Naive thymus-derived CD4-positive, alpha-beta T cell (primary cell): Measurements from ENCODE around the gene NEK11. TPM values are rescaled to one million over a fixed set of nuclear protein-coding genes. Genes with fewer than 3 reads are reported as not detected.

Experiments
- ATAC-seq: fragments of 150-1000 bp; cut with Tn5 transposase; 2 replicates; pipeline ENCODE4 v1.10.0; 2021; ENCODE audit warnings: mild to moderate bottlenecking, moderate library complexity
- CTCF ChIA-PET: fragments of 350-600 bp; sonication (Branson Sonifier 250); formaldehyde crosslinking; loops from one replicate; lab custom pipeline; 2021; ENCODE audit warnings: antibody characterized with exemption; lab: Charles Lee
- POLR2A ChIA-PET: fragments of 350-600 bp; sonication (Branson Sonifier 250); formaldehyde crosslinking; loops from one replicate; lab custom pipeline; 2021; ENCODE audit warnings: antibody characterized with exemption, inconsistent platforms; lab: Charles Lee
- DNase-seq, 9 donors: peaks; one replicate each; pipeline versions ENCODE4 v3.0.0 to v3.0.0-alpha.2; 2020 to 2022; ENCODE audit warnings: mixed read lengths in 1 of 9
- H3K27ac ChIP-seq: one replicate; pipeline ENCODE4 v1.7.0; 2013; ENCODE audit warnings: mild to moderate bottlenecking, low read depth, low read length, moderate library complexity
- H3K27me3 ChIP-seq, 2 donors: one replicate each; pipeline ENCODE4 v1.7.0; 2013; ENCODE audit warnings: low read length in 2 of 2, mild to moderate bottlenecking in 2 of 2, moderate library complexity in 2 of 2; ENCODE audit not compliant: control insufficient read depth in 2 of 2, insufficient read depth in 2 of 2
- H3K36me3 ChIP-seq, 3 experiments: 1 replicate in 2 of 3; 2 replicates in 1 of 3; pipeline ENCODE4 v1.7.0; 2013; ENCODE audit warnings: low read length in 3 of 3, mild to moderate bottlenecking in 3 of 3, moderate library complexity in 1 of 3; ENCODE audit not compliant: insufficient read depth in 3 of 3, control insufficient read depth in 2 of 3
- H3K4me1 ChIP-seq, 2 donors: one replicate each; pipeline ENCODE4 v1.7.0; 2013; ENCODE audit warnings: low read length in 2 of 2, mild to moderate bottlenecking in 2 of 2, moderate library complexity in 1 of 2; ENCODE audit not compliant: control insufficient read depth in 2 of 2, insufficient read depth in 2 of 2
- H3K4me3 ChIP-seq: 2 replicates; pipeline ENCODE4 v1.7.0; 2013; ENCODE audit warnings: mild to moderate bottlenecking, low read length
- H3K9me3 ChIP-seq, 3 experiments: 1 replicate in 2 of 3; 2 replicates in 1 of 3; pipeline ENCODE4 v1.7.0; 2013; ENCODE audit warnings: low read length in 3 of 3; ENCODE audit not compliant: control insufficient read depth in 2 of 3
- H3K27ac Mint-ChIP-seq, 9 donors: one replicate each; pipeline ENCODE4 v1.8.0; 2020 to 2022; ENCODE audit warnings: mixed read lengths in 9 of 9, mild to moderate bottlenecking in 8 of 9, moderate library complexity in 5 of 9, inconsistent platforms in 2 of 9
- H3K27me3 Mint-ChIP-seq, 5 donors: one replicate each; pipeline ENCODE4 v1.8.0; 2021 to 2022; ENCODE audit warnings: mixed read lengths in 5 of 5, mild to moderate bottlenecking in 1 of 5
- H3K36me3 Mint-ChIP-seq, 5 donors: one replicate each; pipeline ENCODE4 v1.8.0; 2020 to 2022; ENCODE audit warnings: mixed read lengths in 5 of 5, mild to moderate bottlenecking in 3 of 5, inconsistent platforms in 1 of 5
- H3K4me1 Mint-ChIP-seq, 7 donors: one replicate each; pipeline ENCODE4 v1.8.0; 2020 to 2022; ENCODE audit warnings: mixed read lengths in 7 of 7, mild to moderate bottlenecking in 3 of 7, inconsistent platforms in 1 of 7
- H3K4me3 Mint-ChIP-seq, 10 donors: one replicate each; pipeline ENCODE4 v1.8.0; 2020 to 2022; ENCODE audit warnings: mild to moderate bottlenecking in 10 of 10, mixed read lengths in 10 of 10, moderate library complexity in 6 of 10, inconsistent platforms in 2 of 10
- H3K9me3 Mint-ChIP-seq, 11 donors: one replicate each; pipeline ENCODE4 v1.8.0; 2020 to 2022; ENCODE audit warnings: mixed read lengths in 11 of 11, mild to moderate bottlenecking in 4 of 11, inconsistent platforms in 1 of 11, moderate library complexity in 1 of 11
- intact Hi-C, 2 donors: fragments of 100-400 bp; cut with micrococcal nuclease; formaldehyde crosslinking; loops; one replicate each; pipeline ENCODE4 v1.15.1; 2023
- polyA plus RNA-seq, 2 donors: library from polyadenylated mRNA; unstranded; fragments of 300-500 nt; fragmentation: Illumina TruSeq; gene quantifications; one replicate each; pipeline ENCODE4 v1.2.3, GENCODE V29; 2021
- total RNA-seq, 6 experiments: library from RNA in 5 of 6; stranded (reverse) in 5 of 6; gene quantifications; 1 replicate in 5 of 6; 2 replicates in 1 of 6; pipeline ENCODE4 v1.2.3 and lab custom pipeline; 2021 to 2026

NEK11 gene
- total and polyA plus RNA-seq, 7 experiments from 2014 or later, result 1.5 to 9.0 (median 4.4) TPM

DNA sequence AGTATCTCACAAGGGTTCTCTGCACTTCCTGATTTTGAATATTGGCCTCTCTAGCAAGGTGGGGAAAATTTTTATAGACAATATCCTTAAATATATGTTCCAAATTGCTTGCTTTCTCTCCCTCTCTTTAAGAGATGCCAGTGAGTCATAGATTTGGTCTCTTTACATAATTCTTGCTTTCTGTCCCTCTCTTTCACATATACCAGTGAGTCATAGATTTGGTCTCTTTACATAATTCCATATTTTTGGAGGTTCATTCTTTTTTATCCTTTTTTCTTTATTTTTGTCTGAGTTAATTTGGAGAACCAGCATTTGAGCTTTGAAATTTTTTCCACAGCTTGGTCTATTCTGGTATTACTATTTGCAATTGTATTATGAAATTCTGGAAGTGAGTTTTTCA lies 277.2 kb downstream of the NEK11 start:
- Mint-ChIP-seq H3K4me1 (no peaks in the 10 kb centered on the region), H3K27ac (no peak overlapping the region), H3K4me3 (no peak overlapping the region), H3K27me3 (peaks cover 7 to 19% (median 13%) of the 10 kb centered on the region in 5 donors), H3K9me3 (peaks cover 0 to 6% (median 2%) of the 10 kb centered on the region in 11 donors), H3K36me3 (peaks cover 0 to 3% (median 0%) of the 10 kb centered on the region in 5 donors)
- no peak for ATAC-seq
- no peak for DNase-seq
- Histone ChIP-seq H3K4me1 (no peaks in the 10 kb centered on the region), H3K27me3 (no peaks in the 10 kb centered on the region), H3K27ac (no peak overlapping the region), H3K36me3 (no peaks in the 10 kb centered on the region), H3K4me3 (no peak overlapping the region), H3K9me3 (no peaks in the 10 kb centered on the region)
- intact Hi-C loops, result no loop called here
- ChIA-PET POLR2A (no interaction called here), CTCF (no interaction called here)

GRCh38 chr3:131304890-131305289 lies 278.2 kb downstream of the NEK11 start:
- H3K27ac ChIP-seq, result no peak overlapping the region
- H3K4me1 Mint-ChIP-seq, result no peaks in the 10 kb centered on the region
- DNase-seq, result no peak
- no peaks in the 10 kb centered on the region for H3K9me3 ChIP-seq
- intact Hi-C loops, result no loop called here
- H3K36me3 Mint-ChIP-seq, result peaks cover 0 to 3% (median 0%) of the 10 kb centered on the region in 5 donors
- peaks cover 7 to 19% (median 13%) of the 10 kb centered on the region in 5 donors for H3K27me3 Mint-ChIP-seq
- ChIA-PET POLR2A (no interaction called here), CTCF (no interaction called here)
- H3K9me3 Mint-ChIP-seq, result peaks cover 0 to 6% (median 2%) of the 10 kb centered on the region in 11 donors
- no peak overlapping the region for H3K4me3 Mint-ChIP-seq
- H3K4me1 ChIP-seq, result no peaks in the 10 kb centered on the region
- H3K36me3 ChIP-seq, result no peaks in the 10 kb centered on the region
- ATAC-seq, result no peak
- no peaks in the 10 kb centered on the region for H3K27me3 ChIP-seq
- no peak overlapping the region for H3K27ac Mint-ChIP-seq
- H3K4me3 ChIP-seq, result no peak overlapping the region

DNA sequence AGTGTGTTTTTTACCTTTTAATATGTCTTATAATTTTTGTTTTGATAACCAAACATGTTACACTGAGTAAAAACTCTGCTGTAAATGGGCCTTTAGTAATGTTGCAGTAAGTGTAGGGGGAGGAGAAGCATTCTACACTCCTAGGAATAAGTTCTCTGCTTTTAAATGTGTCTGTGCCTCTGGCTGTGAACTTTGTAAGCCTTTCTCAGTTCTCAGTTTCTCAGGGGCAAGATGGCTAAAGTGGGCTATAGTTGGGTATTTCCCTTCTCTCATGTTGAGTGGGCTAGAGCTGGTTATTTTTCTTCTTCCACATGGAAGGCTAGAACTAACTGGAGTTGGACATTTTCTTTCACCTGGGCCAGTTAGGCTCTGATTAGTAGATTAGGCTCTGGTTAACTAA lies 279.6 kb downstream of the NEK11 start:
- H3K27ac Mint-ChIP-seq, result no peak overlapping the region
- Histone ChIP-seq H3K36me3 (no peaks in the 10 kb centered on the region), H3K4me3 (no peak overlapping the region), H3K9me3 (no peaks in the 10 kb centered on the region), H3K27ac (no peak overlapping the region), H3K4me1 (no peaks in the 10 kb centered on the region), H3K27me3 (no peaks in the 10 kb centered on the region)
- H3K27me3 Mint-ChIP-seq, result peaks cover 7 to 20% (median 13%) of the 10 kb centered on the region in 5 donors
- DNase-seq (no peak), ATAC-seq (no peak)
- intact Hi-C loops, result no loop called here
- no peak overlapping the region for H3K4me3 Mint-ChIP-seq
- ChIA-PET CTCF (no interaction called here), POLR2A (no interaction called here)
- peaks cover 0 to 3% (median 0%) of the 10 kb centered on the region in 5 donors for H3K36me3 Mint-ChIP-seq
- H3K9me3 Mint-ChIP-seq, result peaks cover 0 to 6% (median 0%) of the 10 kb centered on the region in 11 donors
- no peaks in the 10 kb centered on the region for H3K4me1 Mint-ChIP-seq

GRCh38 chr3:131314318-131314717 lies 287.6 kb downstream of the NEK11 start:
- DNase-seq, result no peak
- ChIA-PET POLR2A (no interaction called here), CTCF (no interaction called here)
- Histone ChIP-seq H3K9me3 (no peaks in the 10 kb centered on the region), H3K4me1 (no peaks in the 10 kb centered on the region), H3K27ac (no peak overlapping the region), H3K36me3 (no peaks in the 10 kb centered on the region), H3K27me3 (no peaks in the 10 kb centered on the region), H3K4me3 (no peak overlapping the region)
- Mint-ChIP-seq H3K9me3 (peaks cover 0 to 3% (median 0%) of the 10 kb centered on the region in 11 donors), H3K4me3 (no peak overlapping the region), H3K27me3 (peaks cover 7 to 21% (median 15%) of the 10 kb centered on the region in 5 donors), H3K36me3 (no peaks in the 10 kb centered on the region), H3K27ac (no peak overlapping the region), H3K4me1 (no peaks in the 10 kb centered on the region)
- intact Hi-C loops, result loop anchor here in 1 of 2 donors (10.0 kb wide), 1 partner anchor 100 kb away; no protein-coding TSS in a partner anchor
- ATAC-seq, result no peak

DNA sequence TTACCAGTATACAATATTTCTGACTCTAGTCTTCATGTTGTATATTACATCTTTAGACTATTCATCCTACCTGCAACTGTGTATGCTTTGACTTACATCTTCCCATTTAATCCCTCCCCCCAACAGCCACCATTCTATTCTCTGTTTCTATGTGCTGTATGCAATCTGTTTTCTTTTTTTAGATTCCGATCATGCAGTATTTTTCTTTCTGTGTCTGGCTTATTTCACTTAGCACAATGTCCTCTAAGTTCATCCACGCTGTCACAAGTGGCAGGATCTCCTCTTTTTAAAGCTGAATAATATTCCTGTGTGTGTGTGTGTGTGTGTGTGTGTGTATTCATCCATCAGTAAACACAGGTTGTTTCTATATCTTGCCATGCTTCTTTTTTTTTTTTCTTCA lies 288.5 kb downstream of the NEK11 start:
- Histone ChIP-seq H3K4me3 (no peak overlapping the region), H3K4me1 (no peaks in the 10 kb centered on the region), H3K36me3 (no peaks in the 10 kb centered on the region), H3K27ac (no peak overlapping the region), H3K9me3 (no peaks in the 10 kb centered on the region), H3K27me3 (no peaks in the 10 kb centered on the region)
- ChIA-PET CTCF (no interaction called here), POLR2A (no interaction called here)
- no peak for DNase-seq
- Mint-ChIP-seq H3K36me3 (no peaks in the 10 kb centered on the region), H3K4me3 (no peak overlapping the region), H3K27ac (no peak overlapping the region), H3K9me3 (peaks cover 0 to 3% (median 0%) of the 10 kb centered on the region in 11 donors), H3K27me3 (peaks cover 7 to 21% (median 15%) of the 10 kb centered on the region in 5 donors), H3K4me1 (no peaks in the 10 kb centered on the region)
- ATAC-seq, result no peak
- intact Hi-C loops, result loop anchor here in 1 of 2 donors (10.0 kb wide), 1 partner anchor 100 kb away; no protein-coding TSS in a partner anchor

- DNase-seq (no peak), ATAC-seq (no peak)
- H3K4me3 ChIP-seq, result no peak overlapping the region
- H3K27ac ChIP-seq, result no peak overlapping the region
- CTCF ChIA-PET, result no interaction called here
- Mint-ChIP-seq H3K4me3 (no peak overlapping the region), H3K9me3 (peaks cover 0 to 3% (median 0%) of the 10 kb centered on the region in 11 donors), H3K4me1 (no peaks in the 10 kb centered on the region), H3K27ac (no peak overlapping the region), H3K27me3 (peaks cover 7 to 20% (median 10%) of the 10 kb centered on the region in 5 donors), H3K36me3 (no peaks in the 10 kb centered on the region)
- intact Hi-C loops, result loop anchor here in 1 of 2 donors (10.0 kb wide), 1 partner anchor 103 kb away; no protein-coding TSS in a partner anchor
- no peaks in the 10 kb centered on the region for H3K4me1 ChIP-seq
- POLR2A ChIA-PET, result no interaction called here
- no peaks in the 10 kb centered on the region for H3K27me3 ChIP-seq
- H3K36me3 ChIP-seq, result no peaks in the 10 kb centered on the region
- H3K9me3 ChIP-seq, result no peaks in the 10 kb centered on the region
Observed at GRCh38 chr3:131317667-131318066, 291.0 kb downstream of the NEK11 start.

DNA sequence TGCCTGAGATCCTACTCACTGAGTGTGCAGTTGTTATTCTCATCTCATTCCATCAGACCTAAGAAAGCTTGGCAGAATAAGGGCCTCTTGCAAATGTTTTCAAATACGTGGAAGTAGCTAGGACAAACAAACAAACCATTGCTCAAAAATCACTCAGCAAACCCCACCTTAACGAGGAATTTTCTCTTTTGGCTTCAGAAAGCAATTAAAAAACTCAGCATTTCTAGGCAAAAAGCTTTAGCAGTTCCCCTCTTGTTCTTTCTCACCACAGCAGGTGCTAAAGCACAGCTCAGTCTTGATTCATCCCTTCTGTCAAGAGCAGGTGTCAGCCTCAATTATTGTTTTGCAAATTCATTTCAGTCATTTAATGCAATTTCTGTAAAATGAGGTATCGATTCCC lies 296.3 kb downstream of the NEK11 start:
- no peak for DNase-seq
- no peaks in the 10 kb centered on the region for H3K36me3 Mint-ChIP-seq
- Histone ChIP-seq H3K9me3 (no peaks in the 10 kb centered on the region), H3K4me1 (no peaks in the 10 kb centered on the region), H3K27ac (no peak overlapping the region), H3K36me3 (no peaks in the 10 kb centered on the region), H3K4me3 (no peak overlapping the region), H3K27me3 (no peaks in the 10 kb centered on the region)
- intact Hi-C loops, result no loop called here
- no peak overlapping the region for H3K27ac Mint-ChIP-seq
- peaks cover under 1 to 6% (median 5%) of the 10 kb centered on the region in 5 donors for H3K27me3 Mint-ChIP-seq
- H3K4me3 Mint-ChIP-seq, result no peak overlapping the region
- H3K4me1 Mint-ChIP-seq, result no peaks in the 10 kb centered on the region
- POLR2A ChIA-PET, result no interaction called here
- CTCF ChIA-PET, result no interaction called here
- ATAC-seq, result no peak
- peaks cover 0 to 2% (median 0%) of the 10 kb centered on the region in 11 donors for H3K9me3 Mint-ChIP-seq
